A549 (cell line): ENCODE measurements around the gene SREBF1. TPM values are rescaled to one million over a fixed set of nuclear protein-coding genes. Genes with fewer than 3 reads are reported as not detected.
A peak's percentile ranks its signal among the peaks of the same experiment; 100 is the strongest.

Experiments used
- ATOH8 ChIP-seq: fragments of 250-450 bp; sonication (Bioruptor Pico); IDR thresholded peaks from 2 replicates; pipeline ENCODE4 v1.5.0; 2020; ENCODE audit warnings: low read depth, mild to moderate bottlenecking, moderate library complexity
- CBX2 ChIP-seq: fragments of 200-600 bp; sonication (generic); IDR thresholded peaks from 2 replicates; pipeline ENCODE4 v1.6.1; 2016; ENCODE audit warnings: low read depth, mild to moderate bottlenecking, borderline replicate concordance
- CHD2 ChIP-seq: fragments of 150-350 bp; IDR thresholded peaks from 2 replicates; pipeline ENCODE4 v1.6.1; 2014; ENCODE audit warnings: low read length; ENCODE audit not compliant: partially characterized antibody
- E2F6 ChIP-seq: IDR thresholded peaks from 2 replicates; pipeline ENCODE4 v1.6.1; 2012; ENCODE audit warnings: low read depth, borderline replicate concordance
- EHF ChIP-seq: fragments of 250-450 bp; sonication (Bioruptor Pico); IDR thresholded peaks from 2 replicates; pipeline ENCODE4 v1.5.0; 2020; ENCODE audit warnings: mild to moderate bottlenecking
- ELK1 ChIP-seq: fragments of 150-350 bp; IDR thresholded peaks from 2 replicates; pipeline ENCODE4 v1.6.1; 2014; ENCODE audit warnings: low read depth, mild to moderate bottlenecking, low read length
- ESRRA ChIP-seq: fragments of 150-350 bp; IDR thresholded peaks from 2 replicates; pipeline ENCODE4 v1.6.1; 2014; ENCODE audit warnings: mild to moderate bottlenecking, low read length, borderline replicate concordance
- FOSB ChIP-seq: fragments of 250-450 bp; sonication (Bioruptor Pico); IDR thresholded peaks from 2 replicates; pipeline ENCODE4 v1.5.0; 2020; ENCODE audit warnings: mild to moderate bottlenecking, moderate library complexity
- FOSL2 ChIP-seq, 2 experiments: fragments of 450-650 bp in 1 of 2; fragments of >200 bp in 1 of 2; sonication (Bioruptor Twin) in 1 of 2; formaldehyde crosslinking; IDR thresholded peaks; 2 replicates each; pipeline versions ENCODE4 v1.5.0 to v1.6.1; 2016 to 2020; ENCODE audit warnings: mild to moderate bottlenecking in 1 of 2, moderate library complexity in 1 of 2
- GATA3 ChIP-seq: IDR thresholded peaks from 2 replicates; pipeline ENCODE4 v1.6.1; 2012; ENCODE audit warnings: borderline replicate concordance
- HDAC2 ChIP-seq: fragments of 200-600 bp; sonication (generic); IDR thresholded peaks from 2 replicates; pipeline ENCODE4 v1.6.1; 2016
- HMGXB4 ChIP-seq: fragments of 250-450 bp; sonication (Bioruptor Pico); IDR thresholded peaks from 2 replicates; pipeline ENCODE4 v1.5.0; 2021; ENCODE audit warnings: mild to moderate bottlenecking, moderate library complexity, borderline replicate concordance
- HOXA7 ChIP-seq: fragments of 250-450 bp; sonication (Bioruptor Pico); IDR thresholded peaks from 2 replicates; pipeline ENCODE4 v1.5.0; 2020; ENCODE audit warnings: mild to moderate bottlenecking, moderate library complexity
- HOXB5 ChIP-seq: fragments of 250-450 bp; sonication (Bioruptor Pico); IDR thresholded peaks from 2 replicates; pipeline ENCODE4 v1.5.0; 2020; ENCODE audit warnings: mild to moderate bottlenecking, moderate library complexity
- JUN ChIP-seq, 2 experiments: fragments of >200 bp; sonication (Bioruptor Twin); formaldehyde crosslinking; IDR thresholded peaks; 2 replicates in 1 of 2; 3 replicates in 1 of 2; pipeline ENCODE4 v1.6.1; 2016 to 2017
- KDM1A ChIP-seq: fragments of 200-600 bp; sonication (generic); IDR thresholded peaks from 2 replicates; pipeline ENCODE4 v1.6.1; 2016; ENCODE audit warnings: low read depth, mild to moderate bottlenecking
- MAFK ChIP-seq: fragments of 450-650 bp; IDR thresholded peaks from 2 replicates; pipeline ENCODE4 v1.6.1; 2014; ENCODE audit not compliant: partially characterized antibody
- MYC ChIP-seq: IDR thresholded peaks from 2 replicates; pipeline ENCODE4 v1.6.1; 2012; ENCODE audit warnings: mild to moderate bottlenecking, inconsistent platforms, low read length, improper control_type of control experiment, borderline replicate concordance
- PBX3 ChIP-seq: IDR thresholded peaks from 2 replicates; pipeline ENCODE4 v1.6.1; 2012
- POLR2A ChIP-seq: IDR thresholded peaks from 2 replicates; pipeline ENCODE4 v1.6.1; 2012; ENCODE audit warnings: mild to moderate bottlenecking, low read length
- POLR2AphosphoS2 ChIP-seq: conservative IDR thresholded peaks from 2 replicates; pipeline ENCODE4 v1.6.1; 2012; ENCODE audit warnings: low read length, improper control_type of control experiment, inconsistent platforms
- RCOR1 ChIP-seq: fragments of 150-350 bp; IDR thresholded peaks from 2 replicates; pipeline ENCODE4 v1.6.1; 2014; ENCODE audit warnings: antibody characterized with exemption, low read length, low read depth
- REST ChIP-seq: fragments of 200-600 bp; sonication (generic); IDR thresholded peaks from 2 replicates; pipeline ENCODE4 v1.6.1; 2016; ENCODE audit warnings: antibody characterized with exemption, mild to moderate bottlenecking, moderate library complexity
- RFX5 ChIP-seq: fragments of 450-650 bp; IDR thresholded peaks from 2 replicates; pipeline ENCODE4 v1.7.1; 2014; ENCODE audit warnings: antibody characterized with exemption, mild to moderate bottlenecking, moderate library complexity
- SREBF2 ChIP-seq: fragments of 450-650 bp; IDR thresholded peaks from 2 replicates; pipeline ENCODE4 v1.6.1; 2014; ENCODE audit warnings: mild to moderate bottlenecking, moderate library complexity
- TFCP2L1 ChIP-seq: fragments of 250-450 bp; sonication (Bioruptor Pico); IDR thresholded peaks from 2 replicates; pipeline ENCODE4 v1.5.0; 2021; ENCODE audit warnings: mild to moderate bottlenecking
- TP53 ChIP-seq: fragments of 250-450 bp; sonication (Bioruptor Pico); IDR thresholded peaks from 2 replicates; pipeline ENCODE4 v1.5.0; 2021; ENCODE audit warnings: mild to moderate bottlenecking, moderate library complexity
- USF2 ChIP-seq: fragments of 450-650 bp; IDR thresholded peaks from 2 replicates; pipeline ENCODE4 v1.6.1; 2014; ENCODE audit warnings: antibody characterized with exemption
- ZC3H11A ChIP-seq: fragments of 450-650 bp; IDR thresholded peaks from 2 replicates; pipeline ENCODE4 v1.6.1; 2014; ENCODE audit warnings: antibody characterized with exemption, mild to moderate bottlenecking
- ZFP36 ChIP-seq: fragments of 450-650 bp; IDR thresholded peaks from 2 replicates; pipeline ENCODE4 v1.6.1; 2014; ENCODE audit warnings: borderline replicate concordance; ENCODE audit not compliant: partially characterized antibody
- polyA plus RNA-seq, 4 experiments: library from polyadenylated mRNA; depleted of rRNA in 3 of 4; stranded (reverse); fragments of >200 nt; fragmentation: RNase III in 1 of 4; extraction: RNeasy Plus Mini Kit Qiagen cat#74134 plus additional on column Dnase treatment in 1 of 4; gene quantifications; 2 replicates in 3 of 4; 3 replicates in 1 of 4; pipeline ENCODE4 v1.2.3, GENCODE V29; 2011 to 2017

SREBF1 gene
- polyA plus RNA-seq, 2 of the 4 experiments (the other 2 are of a cell fraction) = 47.4 to 159 TPM

- no peak for TF ChIP-seq MYC
- TF ChIP-seq JUN (IDR thresholded peaks at IDR 0.05) = peak; percentile 93 to 94
- no peak for TF ChIP-seq FOSL2 (IDR thresholded peaks at IDR 0.05)
- TF ChIP-seq FOSL2 (CRISPR knock-in tag; IDR thresholded peaks at IDR 0.05) = 0 out of 2 replicates have a peak, but pooled peaks have one; percentile 27
- peak; percentile 100 for TF ChIP-seq KDM1A
- TF ChIP-seq HOXA7 (CRISPR knock-in tag) = peak; percentile 95
- peak; percentile 67; the same call in 1 of the 2 replicates for TF ChIP-seq PBX3
- TF ChIP-seq HMGXB4 (CRISPR knock-in tag) = no peak
- peak; percentile 82 for TF ChIP-seq HOXB5 (CRISPR knock-in tag)
- peak; percentile 95 for TF ChIP-seq TFCP2L1 (CRISPR knock-in tag)
- peak; percentile 65 for TF ChIP-seq POLR2A
- peak; percentile 29; the same call in 1 of the 2 replicates for TF ChIP-seq SREBF2
- TF ChIP-seq USF2 = peak; percentile 80
- TF ChIP-seq CHD2 = no peak
- TF ChIP-seq FOSB = peak; percentile 92
- no peak for TF ChIP-seq ZFP36
- TF ChIP-seq ZC3H11A = no peak
- TF ChIP-seq GATA3 = peak; percentile 51
- TF ChIP-seq HDAC2 = peak; percentile 98
- TF ChIP-seq POLR2AphosphoS2 = peak; percentile 64; the same call in 1 of the 2 replicates
- peak; percentile 96 for TF ChIP-seq RCOR1
- TF ChIP-seq MAFK = no peak
- no peak for TF ChIP-seq ELK1
- peak; percentile 36; the same call in 1 of the 2 replicates for TF ChIP-seq REST
- 0 out of 2 replicates have a peak, but pooled peaks have one; percentile 3 for TF ChIP-seq ESRRA
- TF ChIP-seq RFX5 = peak; percentile 74; the same call in 1 of the 2 replicates
- peak; percentile 44 for TF ChIP-seq ATOH8 (CRISPR knock-in tag)
- TF ChIP-seq CBX2 = no peak
- TF ChIP-seq TP53 (CRISPR knock-in tag) = peak; percentile 84; the same call in 1 of the 2 replicates
- TF ChIP-seq E2F6 = peak; percentile 29; the same call in 1 of the 2 replicates
- TF ChIP-seq EHF (CRISPR knock-in tag) = peak; percentile 97
These were observed 3.3 kb upstream of the SREBF1 start (continued) for GRCh38 chr17:17839791-17840707.
